ENCODE measurements around the gene PGM5. TPM values are rescaled to one million over a fixed set of nuclear protein-coding genes. Genes with fewer than 3 reads are reported as not detected.

Gene PGM5
- total and polyA plus RNA-seq, 2 of the 8 experiments (the other 6 are each of a cell fraction or from before 2014, with no cell fraction given) = not detected

- TF ChIP-seq CTBP2 (IDR thresholded peaks at IDR 0.05; ENCODE audit: borderline replicate concordance, insufficient read depth, insufficient read length, low read length) = no peak
- TF ChIP-seq SRF (IDR thresholded peaks at IDR 0.05; ENCODE audit: low read depth, low read length) = no peak
Measured at GRCh38 chr9:68502279-68502678, 145.9 kb downstream of the PGM5 start (continued).
